Suppressor macrophage treated with lipopolysaccharide for 4 hours (primary cell): ENCODE measurements around the gene IGFBP7.
A peak's percentile ranks its signal among the peaks of the same experiment; 100 is the strongest.

Experiments used
- DNase-seq: peaks from one replicate; pipeline ENCODE4 v3.0.0-alpha.2; 2020

IGFBP7 gene

GRCh38 chr4:57094832-57095223, 15.4 kb downstream of the IGFBP7 start:
- DNase-seq, result no peak

- no peak for DNase-seq
These were observed 16.0 kb downstream of the IGFBP7 start for GRCh38 chr4:57093845-57094831.

- no peak for DNase-seq
These were observed 18.5 kb downstream of the IGFBP7 start for GRCh38 chr4:57091657-57092162.

GRCh38 chr4:57090079-57090478, 20.1 kb downstream of the IGFBP7 start:
- DNase-seq, result peak; percentile 67

- no peak for DNase-seq
These were observed 20.6 kb downstream of the IGFBP7 start for GRCh38 chr4:57089549-57089948.

- no peak for DNase-seq
These were observed 24.0 kb downstream of the IGFBP7 start for GRCh38 chr4:57086031-57086723.

GRCh38 chr4:57085278-57085677, 24.9 kb downstream of the IGFBP7 start:
- no peak for DNase-seq

GRCh38 chr4:57084360-57084759, 25.8 kb downstream of the IGFBP7 start:
- no peak for DNase-seq

- DNase-seq, result no peak
These were observed 27.1 kb downstream of the IGFBP7 start for GRCh38 chr4:57083090-57083489.

- DNase-seq, result no peak
These were observed 28.2 kb downstream of the IGFBP7 start for GRCh38 chr4:57081651-57082621.

GRCh38 chr4:57080781-57081650, 29.2 kb downstream of the IGFBP7 start:
- DNase-seq, result peak; percentile 36

- DNase-seq, result no peak
These were observed 31.3 kb downstream of the IGFBP7 start for GRCh38 chr4:57078685-57079521.

GRCh38 chr4:57077550-57078343, 32.4 kb downstream of the IGFBP7 start:
- DNase-seq, result no peak

GRCh38 chr4:57076646-57077045, 33.5 kb downstream of the IGFBP7 start:
- DNase-seq, result no peak

- DNase-seq, result no peak
These were observed 34.8 kb downstream of the IGFBP7 start for GRCh38 chr4:57075367-57075766.

- peak; percentile 37 for DNase-seq
These were observed 35.4 kb downstream of the IGFBP7 start for GRCh38 chr4:57074744-57075143.

GRCh38 chr4:57073559-57073958, 36.6 kb downstream of the IGFBP7 start:
- no peak for DNase-seq

- peak; percentile 84 for DNase-seq
These were observed 38.9 kb downstream of the IGFBP7 start for GRCh38 chr4:57071326-57071725.

- DNase-seq, result no peak
These were observed 39.7 kb downstream of the IGFBP7 start for GRCh38 chr4:57070461-57070860.
